ENCODE results near the gene ALPG.
"Not testable (repeated sequence)": the region's sequence is repeated elsewhere in the genome, so short reads cannot be mapped to it uniquely, and the experiment has no call there.

DNA sequence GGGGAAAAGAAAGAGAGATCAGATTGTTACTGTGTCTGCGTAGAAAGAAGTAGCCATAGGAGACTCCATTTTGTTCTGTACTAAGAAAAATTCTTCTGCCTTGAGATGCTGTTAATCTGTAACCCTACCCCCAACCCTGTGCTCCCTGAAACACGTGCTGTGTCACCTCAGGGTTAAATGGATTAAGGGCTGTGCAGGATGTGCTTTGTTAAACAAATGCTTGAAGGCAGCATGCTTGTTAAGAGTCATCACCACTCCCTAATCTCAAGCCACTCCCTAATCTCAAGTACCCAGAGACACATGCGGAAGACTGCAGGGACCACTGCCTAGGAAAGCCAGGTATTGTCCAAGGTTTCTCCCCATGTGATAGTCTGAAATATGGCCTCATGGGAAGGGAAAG is 16.4 kb downstream of the ALPG start:
- TF ChIP-seq, protein P1, sequence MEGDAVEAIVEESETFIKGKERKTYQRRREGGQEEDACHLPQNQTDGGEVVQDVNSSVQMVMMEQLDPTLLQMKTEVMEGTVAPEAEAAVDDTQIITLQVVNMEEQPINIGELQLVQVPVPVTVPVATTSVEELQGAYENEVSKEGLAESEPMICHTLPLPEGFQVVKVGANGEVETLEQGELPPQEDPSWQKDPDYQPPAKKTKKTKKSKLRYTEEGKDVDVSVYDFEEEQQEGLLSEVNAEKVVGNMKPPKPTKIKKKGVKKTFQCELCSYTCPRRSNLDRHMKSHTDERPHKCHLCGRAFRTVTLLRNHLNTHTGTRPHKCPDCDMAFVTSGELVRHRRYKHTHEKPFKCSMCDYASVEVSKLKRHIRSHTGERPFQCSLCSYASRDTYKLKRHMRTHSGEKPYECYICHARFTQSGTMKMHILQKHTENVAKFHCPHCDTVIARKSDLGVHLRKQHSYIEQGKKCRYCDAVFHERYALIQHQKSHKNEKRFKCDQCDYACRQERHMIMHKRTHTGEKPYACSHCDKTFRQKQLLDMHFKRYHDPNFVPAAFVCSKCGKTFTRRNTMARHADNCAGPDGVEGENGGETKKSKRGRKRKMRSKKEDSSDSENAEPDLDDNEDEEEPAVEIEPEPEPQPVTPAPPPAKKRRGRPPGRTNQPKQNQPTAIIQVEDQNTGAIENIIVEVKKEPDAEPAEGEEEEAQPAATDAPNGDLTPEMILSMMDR (IDR thresholded peaks at IDR 0.05 in 4 of 5, conservative IDR thresholded peaks at IDR 0.05 in 1 of 5): not testable (repeated sequence)
- not testable (repeated sequence) for TF ChIP-seq POLR2A (IDR thresholded peaks at IDR 0.05)
